A549 (cell line): ENCODE results near the gene PLA2G2D.

ENCODE experiments used
- CBX8 ChIP-seq: fragments of 200-600 bp; sonication (generic); IDR thresholded peaks from 2 replicates; pipeline ENCODE4 v1.6.1; 2016
- GATA3 ChIP-seq: IDR thresholded peaks from 2 replicates; pipeline ENCODE4 v1.6.1; 2012; ENCODE audit warnings: borderline replicate concordance
- MYC ChIP-seq: IDR thresholded peaks from 2 replicates; pipeline ENCODE4 v1.6.1; 2012; ENCODE audit warnings: mild to moderate bottlenecking, inconsistent platforms, low read length, improper control_type of control experiment, borderline replicate concordance
- RCOR1 ChIP-seq: fragments of 150-350 bp; IDR thresholded peaks from 2 replicates; pipeline ENCODE4 v1.6.1; 2014; ENCODE audit warnings: antibody characterized with exemption, low read length, low read depth
- SMC3 ChIP-seq: fragments of >200 bp; sonication (Bioruptor Twin); formaldehyde crosslinking; IDR thresholded peaks from 3 replicates; pipeline ENCODE4 v1.6.1; 2018; ENCODE audit warnings: inconsistent platforms
- TF ChIP-seq, protein P1 (sequence below): IDR thresholded peaks from 2 replicates; pipeline ENCODE4 v1.6.1; 2012
- TF ChIP-seq, protein P2 (sequence below): fragments of 150-350 bp; IDR thresholded peaks from 2 replicates; pipeline ENCODE4 v1.6.1; 2014; ENCODE audit warnings: low read depth, mild to moderate bottlenecking, low read length

DNA sequence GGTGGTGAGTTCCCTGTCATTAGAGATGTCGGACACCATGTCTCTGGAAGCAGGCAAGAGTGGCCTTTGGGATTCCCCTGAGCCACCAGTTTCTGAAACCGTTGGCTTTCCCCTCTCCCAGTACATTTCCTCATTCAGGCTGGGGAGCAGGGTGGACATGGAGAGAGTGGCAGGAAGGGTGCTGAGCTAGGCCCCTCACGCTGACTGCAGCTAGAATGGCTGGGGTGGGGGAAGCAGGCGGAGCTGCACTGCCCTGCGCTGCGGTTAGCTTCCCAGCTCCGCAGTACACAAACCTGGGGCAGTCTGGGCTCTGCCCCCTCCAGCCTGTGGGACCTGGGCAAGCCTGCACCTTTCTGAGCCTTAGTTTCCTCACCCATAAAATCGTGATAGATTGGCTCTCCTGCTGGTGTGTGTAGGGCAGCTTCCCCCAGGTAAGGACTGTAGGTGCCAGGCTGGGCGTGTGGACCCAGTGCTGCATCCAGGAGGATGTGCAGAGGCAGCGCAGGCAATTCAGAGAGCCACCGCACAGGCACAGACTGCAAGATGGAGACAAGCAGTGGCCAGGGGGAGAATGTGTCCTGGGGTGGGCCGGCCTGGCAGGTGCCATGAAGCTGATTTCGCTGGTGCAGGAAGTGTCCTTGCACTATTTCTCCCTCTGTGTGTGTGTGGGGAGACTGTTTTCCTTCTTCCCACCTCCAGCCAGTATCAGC, 22.8 kb upstream of the PLA2G2D start:
- TF ChIP-seq RCOR1 (no peak), SMC3 (no peak), CBX8 (no peak), MYC (no peak), GATA3 (no peak)
- TF ChIP-seq, protein P1, sequence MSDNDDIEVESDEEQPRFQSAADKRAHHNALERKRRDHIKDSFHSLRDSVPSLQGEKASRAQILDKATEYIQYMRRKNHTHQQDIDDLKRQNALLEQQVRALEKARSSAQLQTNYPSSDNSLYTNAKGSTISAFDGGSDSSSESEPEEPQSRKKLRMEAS = no peak
- TF ChIP-seq, protein P2, sequence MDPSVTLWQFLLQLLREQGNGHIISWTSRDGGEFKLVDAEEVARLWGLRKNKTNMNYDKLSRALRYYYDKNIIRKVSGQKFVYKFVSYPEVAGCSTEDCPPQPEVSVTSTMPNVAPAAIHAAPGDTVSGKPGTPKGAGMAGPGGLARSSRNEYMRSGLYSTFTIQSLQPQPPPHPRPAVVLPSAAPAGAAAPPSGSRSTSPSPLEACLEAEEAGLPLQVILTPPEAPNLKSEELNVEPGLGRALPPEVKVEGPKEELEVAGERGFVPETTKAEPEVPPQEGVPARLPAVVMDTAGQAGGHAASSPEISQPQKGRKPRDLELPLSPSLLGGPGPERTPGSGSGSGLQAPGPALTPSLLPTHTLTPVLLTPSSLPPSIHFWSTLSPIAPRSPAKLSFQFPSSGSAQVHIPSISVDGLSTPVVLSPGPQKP = no peak
